ENCODE data around the gene PGBD2.
"Not testable (repeated sequence)": the region's sequence is repeated elsewhere in the genome, so short reads cannot be mapped to it uniquely, and the experiment has no call there.

Gene PGBD2

DNA sequence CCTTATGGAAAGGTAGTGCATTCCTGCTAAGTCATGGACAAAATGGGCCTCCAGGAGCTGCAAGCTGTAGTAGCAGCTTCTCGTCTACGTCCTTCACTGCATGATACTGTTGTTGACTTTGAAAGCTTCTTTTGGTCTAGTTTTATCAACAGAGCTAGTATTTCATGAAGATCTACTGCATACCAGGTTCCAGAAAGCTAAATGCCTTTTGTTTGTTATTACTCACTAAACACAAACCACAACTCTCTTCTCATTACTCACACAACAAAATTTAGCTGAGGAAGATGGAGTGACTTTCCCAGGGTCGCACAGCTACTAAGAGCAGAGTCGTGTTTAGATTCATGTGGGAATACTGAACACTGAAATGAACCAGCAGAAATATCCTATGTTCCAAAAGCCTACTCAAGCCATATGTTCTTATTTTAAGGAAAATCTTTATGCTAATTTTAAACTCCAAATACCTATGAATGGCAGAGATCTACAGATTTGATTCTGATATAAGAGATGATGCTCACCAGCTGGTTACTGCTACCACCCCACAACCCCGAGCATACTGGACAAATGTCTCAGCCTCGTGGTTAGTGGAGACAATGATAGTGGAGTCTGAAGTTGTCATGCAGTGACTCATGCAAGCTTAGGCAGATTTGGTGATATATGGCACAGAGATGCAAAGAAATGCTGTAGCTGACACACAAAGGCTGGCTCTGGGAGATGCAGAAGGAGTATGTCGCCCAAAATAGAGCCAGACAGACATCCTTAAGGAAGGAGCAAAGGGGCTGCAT lies 20.6 kb downstream of the PGBD2 start:
- no peak for DNase-seq

DNA sequence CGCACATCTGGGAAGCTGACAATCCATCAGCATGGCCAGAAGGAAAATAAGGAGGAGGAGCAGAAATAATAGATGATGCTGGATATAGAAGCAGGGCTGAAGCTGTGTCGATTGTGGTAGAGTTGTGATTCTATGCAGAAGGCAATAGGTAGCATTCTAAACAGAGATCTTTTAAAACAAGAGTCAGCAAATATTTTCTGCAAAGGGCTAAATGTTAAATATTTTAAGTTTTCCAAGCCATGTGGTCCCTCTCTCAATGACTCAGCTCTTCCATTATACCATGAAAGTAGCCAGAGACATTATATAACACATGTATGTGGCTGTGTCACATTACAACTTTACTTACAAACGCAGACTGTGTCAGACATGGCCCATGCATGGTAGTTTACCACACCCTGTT lies 21.2 kb downstream of the PGBD2 start:
- not testable (repeated sequence) for DNase-seq

DNA sequence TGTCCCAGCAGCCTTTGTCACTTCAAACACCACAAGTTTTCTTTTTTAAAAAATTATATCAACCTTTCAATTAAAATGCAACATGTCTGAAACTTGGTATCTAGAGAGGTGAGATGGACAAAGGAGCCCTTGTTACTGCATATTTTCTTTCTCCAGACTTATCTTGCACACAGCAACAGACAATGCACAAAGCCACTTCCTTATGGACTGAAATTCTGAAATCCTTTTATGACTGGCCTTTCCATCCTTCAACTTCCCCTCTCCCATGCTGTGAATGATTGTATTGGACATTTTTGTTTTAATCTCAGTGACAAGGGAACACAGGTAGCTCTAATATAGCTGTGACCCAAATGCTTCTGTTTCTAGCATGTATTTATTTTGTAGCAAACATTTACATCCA lies 22.1 kb downstream of the PGBD2 start:
- not testable (repeated sequence) for DNase-seq

DNA sequence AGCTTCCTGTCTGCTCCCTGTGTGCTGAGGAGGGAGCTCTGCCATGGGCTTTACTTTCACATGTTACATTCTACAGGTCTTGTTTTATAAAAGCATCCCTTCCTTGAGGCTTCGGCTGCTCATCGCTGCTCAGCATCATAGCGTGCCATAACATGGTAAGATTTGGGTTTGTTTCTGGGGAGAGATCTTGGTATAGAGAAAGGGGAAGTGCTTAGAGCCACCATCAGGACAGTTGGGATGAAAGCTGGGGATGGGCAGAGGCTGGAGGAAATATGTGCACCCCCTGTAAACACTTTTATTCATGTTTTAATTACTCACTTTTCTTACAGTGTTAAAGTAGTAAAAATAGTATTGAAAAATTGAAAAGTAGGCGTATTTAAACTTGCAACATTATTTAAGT lies 24.0 kb downstream of the PGBD2 start:
- not testable (repeated sequence) for DNase-seq

DNA sequence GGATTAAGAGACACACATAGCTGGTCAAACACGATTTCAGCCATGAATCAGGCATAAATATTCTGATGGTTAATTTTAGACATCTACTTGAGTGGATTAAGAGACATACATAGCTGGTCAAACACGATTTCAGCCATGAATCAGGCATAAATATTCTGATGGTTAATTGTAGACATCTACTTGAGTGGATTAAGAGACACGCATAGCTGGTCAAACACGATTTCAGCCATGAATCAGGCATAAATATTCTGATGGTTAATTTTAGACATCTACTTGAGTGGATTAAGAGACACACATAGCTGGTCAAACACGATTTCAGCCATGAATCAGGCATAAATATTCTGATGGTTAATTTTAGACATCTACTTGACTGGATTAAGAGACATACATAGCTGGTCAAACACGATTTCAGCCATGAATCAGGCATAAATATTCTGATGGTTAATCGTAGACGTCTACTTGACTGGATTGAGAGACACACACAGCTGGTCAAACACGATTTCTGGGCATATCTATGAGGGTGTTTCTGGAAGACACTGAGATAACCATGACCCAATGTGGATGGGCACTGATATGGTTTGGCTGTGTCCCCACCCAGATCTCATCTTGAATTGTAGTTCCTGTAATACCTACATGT lies 32.3 kb downstream of the PGBD2 start:
- DNase-seq = not testable (repeated sequence)

DNA sequence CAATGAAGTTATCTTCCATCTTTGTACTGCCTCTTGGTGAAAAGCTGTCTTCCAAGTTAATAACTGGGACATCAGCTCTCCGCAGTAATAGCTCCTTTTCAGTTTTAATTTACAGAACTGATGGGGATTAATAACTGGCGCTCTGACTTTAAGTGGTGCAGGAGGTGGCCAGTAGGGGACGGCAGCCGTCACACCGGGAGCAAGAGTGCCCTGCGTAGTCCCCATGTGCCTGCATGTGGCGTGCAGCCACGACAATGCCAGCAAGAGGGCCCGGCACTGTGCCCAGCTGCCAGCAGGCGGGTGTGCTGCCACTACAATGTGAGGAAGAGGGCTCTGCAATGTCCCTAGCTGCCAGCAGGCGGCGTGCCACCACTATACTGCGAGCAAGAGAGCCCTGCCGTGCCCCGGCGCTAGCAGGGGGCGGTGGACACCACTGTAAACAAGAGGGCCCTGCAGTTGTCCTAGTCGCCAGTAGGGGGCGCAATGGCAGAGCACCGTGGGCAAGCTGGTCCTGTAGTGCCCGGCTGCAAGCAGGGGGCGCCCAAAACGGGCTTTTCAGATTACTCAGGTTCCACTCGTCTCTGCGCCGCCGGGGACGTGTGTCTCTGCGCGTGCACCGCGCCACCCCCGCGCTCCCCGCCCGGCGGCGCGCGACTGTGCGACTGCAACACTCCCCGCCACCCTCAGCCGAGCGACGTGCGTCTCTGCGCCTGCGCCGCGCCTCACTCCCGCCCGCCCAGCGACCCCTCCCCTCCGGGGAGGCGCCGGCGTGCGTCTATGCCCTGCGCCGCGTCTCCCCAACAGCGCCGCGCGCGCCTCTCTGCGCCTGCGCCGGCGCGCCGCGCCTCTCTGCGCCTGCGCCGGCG lies 38.3 kb downstream of the PGBD2 start:
- DNase-seq = not testable (repeated sequence)

DNA sequence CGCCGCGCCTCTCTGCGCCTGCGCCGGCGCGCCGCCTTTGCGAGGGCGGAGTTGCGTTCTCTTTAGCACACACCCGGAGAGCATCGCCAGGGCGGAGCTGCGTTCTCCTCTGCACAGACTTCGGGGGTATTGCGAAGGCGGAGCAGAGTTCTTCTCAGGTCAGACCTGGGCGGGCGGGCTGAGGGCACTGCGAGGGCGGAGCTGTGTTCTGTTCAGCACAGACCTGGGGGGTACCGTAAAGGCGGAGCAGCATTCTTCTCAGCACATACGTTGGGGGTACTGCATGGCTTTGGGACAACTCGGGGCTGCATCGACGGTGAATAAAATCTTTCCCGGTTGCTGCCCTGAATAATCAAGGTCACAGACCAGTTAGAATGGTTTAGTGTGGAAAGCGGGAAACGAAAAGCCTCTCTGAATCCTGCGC lies 39.0 kb downstream of the PGBD2 start:
- not testable (repeated sequence) for DNase-seq

DNA sequence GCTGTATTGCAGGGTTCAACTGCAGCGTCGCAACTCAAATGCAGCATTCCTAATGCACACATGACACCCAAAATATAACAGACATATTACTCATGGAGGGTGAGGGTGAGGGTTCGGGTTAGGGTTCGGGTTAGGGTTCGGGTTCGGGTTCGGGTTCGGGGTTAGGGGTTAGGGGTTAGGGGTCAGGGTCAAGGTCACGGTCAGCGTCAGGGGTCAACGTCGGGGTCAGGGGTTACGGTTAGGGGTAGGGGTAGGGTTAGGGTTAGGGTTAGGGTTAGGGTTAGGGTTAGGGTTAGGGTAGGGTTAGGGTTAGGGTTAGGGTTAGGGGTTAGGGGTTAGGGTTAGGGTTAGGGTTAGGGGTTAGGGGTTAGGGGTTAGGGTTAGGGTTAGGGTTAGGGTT lies 39.4 kb downstream of the PGBD2 start:
- peak; percentile 27 for DNase-seq

DNA sequence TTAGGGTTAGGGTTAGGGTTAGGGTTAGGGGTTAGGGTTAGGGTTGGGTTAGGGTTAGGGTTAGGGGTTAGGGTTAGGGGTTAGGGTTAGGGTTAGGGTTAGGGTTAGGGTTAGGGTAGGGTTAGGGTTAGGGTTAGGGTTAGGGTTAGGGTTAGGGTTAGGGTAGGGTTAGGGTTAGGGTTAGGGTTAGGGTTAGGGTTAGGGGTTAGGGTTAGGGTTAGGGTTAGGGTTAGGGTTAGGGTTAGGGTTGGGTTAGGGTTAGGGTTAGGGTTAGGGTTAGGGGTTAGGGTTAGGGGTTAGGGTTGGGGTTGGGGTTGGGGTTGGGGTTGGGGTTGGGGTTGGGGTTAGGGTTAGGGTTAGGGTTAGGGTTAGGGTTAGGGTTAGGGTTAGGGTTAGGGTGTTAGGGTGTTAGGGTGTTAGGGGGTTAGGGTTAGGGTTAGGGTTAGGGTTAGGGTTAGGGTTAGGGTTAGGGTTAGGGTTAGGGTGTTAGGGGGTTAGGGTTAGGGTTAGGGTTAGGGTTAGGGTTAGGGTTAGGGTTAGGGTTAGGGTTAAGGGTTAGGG lies 39.9 kb downstream of the PGBD2 start:
- DNase-seq = not testable (repeated sequence)

All from T-helper 9 cell (primary cell).